ENCODE results near the gene STARD10. TPM values are rescaled to one million over a fixed set of nuclear protein-coding genes. Genes with fewer than 3 reads are reported as not detected.
A peak's percentile ranks its signal among the peaks of the same experiment; 100 is the strongest.

STARD10 gene
- total and polyA plus RNA-seq, 11 donors, result 35.2 to 237 (median 55.2) TPM

- Histone ChIP-seq H3K4me3 (no peak overlapping the region), H3K9me3 (no peaks in the 10 kb centered on the region), H3K27me3 (no peaks in the 10 kb centered on the region), H3K27ac (peak overlapping the region in 5 of 12 donors; percentile 55 to 89 (median 62)), H3K4me1 (peaks cover 6 to 44% (median 19%) of the 10 kb centered on the region in 12 donors), H3K36me3 (peaks cover 0 to 85% (median 7%) of the 10 kb centered on the region in 9 donors)
- ATAC-seq, result no peak
- intact Hi-C loops (cut with DNase I), result loop anchor here in 1 of 10 donors (5.0 kb wide), 1 partner anchor 415 kb away; no protein-coding TSS in a partner anchor
- TF ChIP-seq, protein P1, sequence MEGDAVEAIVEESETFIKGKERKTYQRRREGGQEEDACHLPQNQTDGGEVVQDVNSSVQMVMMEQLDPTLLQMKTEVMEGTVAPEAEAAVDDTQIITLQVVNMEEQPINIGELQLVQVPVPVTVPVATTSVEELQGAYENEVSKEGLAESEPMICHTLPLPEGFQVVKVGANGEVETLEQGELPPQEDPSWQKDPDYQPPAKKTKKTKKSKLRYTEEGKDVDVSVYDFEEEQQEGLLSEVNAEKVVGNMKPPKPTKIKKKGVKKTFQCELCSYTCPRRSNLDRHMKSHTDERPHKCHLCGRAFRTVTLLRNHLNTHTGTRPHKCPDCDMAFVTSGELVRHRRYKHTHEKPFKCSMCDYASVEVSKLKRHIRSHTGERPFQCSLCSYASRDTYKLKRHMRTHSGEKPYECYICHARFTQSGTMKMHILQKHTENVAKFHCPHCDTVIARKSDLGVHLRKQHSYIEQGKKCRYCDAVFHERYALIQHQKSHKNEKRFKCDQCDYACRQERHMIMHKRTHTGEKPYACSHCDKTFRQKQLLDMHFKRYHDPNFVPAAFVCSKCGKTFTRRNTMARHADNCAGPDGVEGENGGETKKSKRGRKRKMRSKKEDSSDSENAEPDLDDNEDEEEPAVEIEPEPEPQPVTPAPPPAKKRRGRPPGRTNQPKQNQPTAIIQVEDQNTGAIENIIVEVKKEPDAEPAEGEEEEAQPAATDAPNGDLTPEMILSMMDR (IDR thresholded peaks at IDR 0.05), result no peak
- TF ChIP-seq POLR2A (IDR thresholded peaks at IDR 0.05), result no peak
- WGBS, 4 donors, result 88 to 93% (median 91%) methylated on average over 7 to 8 of the region's 8 CpGs
- DNase-seq, result no peak
Observed at GRCh38 chr11:72826942-72827480, 33.2 kb upstream of the STARD10 start.

- Histone ChIP-seq H3K9me3 (no peaks in the 10 kb centered on the region), H3K4me3 (no peak overlapping the region), H3K4me1 (peaks cover 5 to 44% (median 18%) of the 10 kb centered on the region in 12 donors), H3K27ac (peak overlapping the region in 1 of 12 donors; percentile 59), H3K27me3 (no peaks in the 10 kb centered on the region), H3K36me3 (peaks cover 0 to 79% (median 7%) of the 10 kb centered on the region in 9 donors)
- no peak for TF ChIP-seq POLR2A (IDR thresholded peaks at IDR 0.05)
- TF ChIP-seq, protein P1 (IDR thresholded peaks at IDR 0.05), result no peak
- intact Hi-C loops (cut with DNase I), result loop anchor here in 1 of 10 donors (5.0 kb wide), 1 partner anchor 416 kb away; no protein-coding TSS in a partner anchor
- 88 to 93% (median 92%) methylated on average over 8 to 15 of the region's 15 CpGs for WGBS, 4 donors
- DNase-seq, result peak in 2 of 5 donors; percentile 22 to 59
- no peak for ATAC-seq
Observed at GRCh38 chr11:72826191-72826941, 32.5 kb upstream of the STARD10 start.

DNA sequence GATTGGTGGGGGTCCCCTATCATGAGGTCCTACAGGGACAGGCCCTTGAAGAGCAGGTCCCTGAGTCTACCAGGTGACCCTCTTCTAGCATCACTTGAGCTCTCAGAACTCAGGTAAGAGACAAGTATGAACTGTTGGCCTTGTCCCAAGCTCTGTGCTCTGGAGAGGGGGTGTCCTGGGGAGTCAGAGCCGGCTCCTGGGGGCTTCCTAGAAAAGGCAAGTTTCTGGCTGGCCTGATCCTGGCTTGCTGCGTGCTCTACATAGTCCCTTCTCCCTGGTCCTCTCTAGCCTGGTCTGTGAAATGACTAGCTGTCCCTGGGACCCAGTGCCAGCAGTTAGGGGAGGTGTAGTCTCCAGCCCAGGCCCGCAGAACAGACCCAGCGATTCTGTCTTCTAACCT, 31.8 kb upstream of the STARD10 start:
- no peaks in the 10 kb centered on the region for H3K27me3 ChIP-seq
- no peak for ATAC-seq
- TF ChIP-seq, protein P1 (IDR thresholded peaks at IDR 0.05), result no peak
- no peak for TF ChIP-seq POLR2A (IDR thresholded peaks at IDR 0.05)
- no peak overlapping the region for H3K27ac ChIP-seq
- peaks cover 5 to 46% (median 15%) of the 10 kb centered on the region in 12 donors for H3K4me1 ChIP-seq
- no peak overlapping the region for H3K4me3 ChIP-seq
- peaks cover 0 to 76% (median 7%) of the 10 kb centered on the region in 9 donors for H3K36me3 ChIP-seq
- H3K9me3 ChIP-seq, result no peaks in the 10 kb centered on the region
- intact Hi-C loops (cut with DNase I), result loop anchor here in 1 of 10 donors (5.0 kb wide), 1 partner anchor 417 kb away; no protein-coding TSS in a partner anchor
- no peak for DNase-seq
- WGBS, 4 donors, result 40 to 81% (median 75%) methylated on average over 2 to 4 of the region's 4 CpGs

Data from heart left ventricle (tissue), 16 donors.